ENCODE results near the gene CPN2.

DNA sequence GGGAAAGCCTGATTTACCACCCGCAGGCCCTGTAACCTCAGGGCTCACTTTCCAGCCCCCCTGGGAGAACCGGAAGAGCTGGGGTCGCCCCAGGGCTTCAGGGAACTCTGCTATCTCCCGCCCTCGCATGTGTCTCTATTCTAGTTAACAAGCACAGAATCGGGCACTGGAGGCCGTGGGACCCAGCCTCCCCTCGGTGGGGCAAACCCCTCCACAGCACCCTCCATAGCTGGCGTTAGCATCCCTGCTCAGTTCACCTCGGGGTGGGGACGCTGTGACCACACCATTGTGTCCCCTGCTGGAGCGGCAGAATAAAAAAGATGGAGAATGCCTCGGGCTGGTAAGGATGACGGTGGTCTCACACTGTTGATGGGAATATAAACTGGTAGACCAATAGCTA, 21.9 kb upstream of the CPN2 start:
- no peak for TF ChIP-seq CTCF (IDR thresholded peaks at IDR 0.05; ENCODE audit: low read depth, low read length, missing input control)
- TF ChIP-seq, protein P1, sequence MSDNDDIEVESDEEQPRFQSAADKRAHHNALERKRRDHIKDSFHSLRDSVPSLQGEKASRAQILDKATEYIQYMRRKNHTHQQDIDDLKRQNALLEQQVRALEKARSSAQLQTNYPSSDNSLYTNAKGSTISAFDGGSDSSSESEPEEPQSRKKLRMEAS (IDR thresholded peaks at IDR 0.05) = no peak
- no peak for TF ChIP-seq EGR1 (IDR thresholded peaks at IDR 0.05; ENCODE audit: low read depth in 2 of 2)
- TF ChIP-seq GABPA (IDR thresholded peaks at IDR 0.05 in 1 of 2, conservative IDR thresholded peaks at IDR 0.05 in 1 of 2) = no peak
- TF ChIP-seq JUND (IDR thresholded peaks at IDR 0.05) = no peak
- no peak for TF ChIP-seq RAD21 (IDR thresholded peaks at IDR 0.05)
- no peak for TF ChIP-seq REST (IDR thresholded peaks at IDR 0.05)
- TF ChIP-seq FOXA1 (IDR thresholded peaks at IDR 0.05) = no peak
- no peak for TF ChIP-seq RXRA (IDR thresholded peaks at IDR 0.05)

Data from liver (tissue), 3 donors.